ENCODE data around the gene C19orf67.

The C19orf67 gene

GRCh38 chr19:14070268-14071050 lies 15.1 kb downstream of the C19orf67 start:
- ChIA-PET POLR2A (ENCODE audit: low non-redundant PET) (no interaction called here), CTCF (interaction anchor here (0.5 to 2.6 kb wide), 4 partner anchors 11 to 336 kb away, joined by 3 to 18 read pairs (median 6); partner anchors contain the start of gene IL27RA)
- TF ChIP-seq CTCF (conservative IDR thresholded peaks at IDR 0.05; ENCODE audit: low read depth): no peak
- DNase-seq (ENCODE audit: low spot score): no peak
- no peak overlapping the region for H3K27ac ChIP-seq

GRCh38 chr19:14066134-14066533 lies 19.4 kb downstream of the C19orf67 start:
- no peak for TF ChIP-seq CTCF (conservative IDR thresholded peaks at IDR 0.05; ENCODE audit: low read depth)
- DNase-seq (ENCODE audit: low spot score): no peak
- no peak overlapping the region for H3K27ac ChIP-seq
- CTCF ChIA-PET: no interaction called here
- POLR2A ChIA-PET (ENCODE audit: low non-redundant PET): no interaction called here

GRCh38 chr19:14063105-14063504 lies 22.5 kb downstream of the C19orf67 start:
- POLR2A ChIA-PET (ENCODE audit: low non-redundant PET): no interaction called here

GRCh38 chr19:14062558-14062855 lies 23.1 kb downstream of the C19orf67 start:
- H3K27ac ChIP-seq: no peak overlapping the region
- no peak for DNase-seq (ENCODE audit: low spot score)
- POLR2A ChIA-PET (ENCODE audit: low non-redundant PET): no interaction called here
- CTCF ChIA-PET: interaction anchor here (0.7 kb wide), 1 partner anchor 31 kb away, joined by 8 read pairs; the partner anchor contains the start of gene IL27RA
- no peak for TF ChIP-seq CTCF (conservative IDR thresholded peaks at IDR 0.05; ENCODE audit: low read depth)

More at GRCh38 chr19:14063105-14063504, 22.5 kb downstream of the C19orf67 start:
- DNase-seq (ENCODE audit: low spot score): no peak
- CTCF ChIA-PET: interaction anchor here (0.7 kb wide), 1 partner anchor 32 kb away, joined by 8 read pairs; the partner anchor contains the start of gene IL27RA
- TF ChIP-seq CTCF (conservative IDR thresholded peaks at IDR 0.05; ENCODE audit: low read depth): no peak
- H3K27ac ChIP-seq: no peak overlapping the region

GRCh38 chr19:14061751-14062557 lies 23.6 kb downstream of the C19orf67 start, which contains the start of gene PALM3:
PALM3 (minus strand) TSS chr19:14062076; CDS start chr19:14061980, 96 bp downstream.
- TF ChIP-seq CTCF (conservative IDR thresholded peaks at IDR 0.05; ENCODE audit: low read depth): no peak
- ChIA-PET POLR2A (ENCODE audit: low non-redundant PET) (no interaction called here), CTCF (interaction anchor here (0.8 kb wide), 1 partner anchor 109 kb away, joined by 3 read pairs; no protein-coding TSS in a partner anchor)
- DNase-seq (ENCODE audit: low spot score): no peak
- no peak within 1 kb of the TSS for H3K27ac ChIP-seq

- H3K27ac ChIP-seq: no peak overlapping the region
- DNase-seq (ENCODE audit: low spot score): no peak
- ChIA-PET CTCF (interaction anchor here (0.8 to 3.0 kb wide), 2 partner anchors 12 to 108 kb away, joined by 3 to 22 read pairs; partner anchors contain the start of gene MISP3), POLR2A (ENCODE audit: low non-redundant PET) (no interaction called here)
- TF ChIP-seq CTCF (conservative IDR thresholded peaks at IDR 0.05; ENCODE audit: low read depth): no peak
Observed at GRCh38 chr19:14061081-14061749, 24.4 kb downstream of the C19orf67 start.
